HG03064 (cell line): Measurements from ENCODE around the gene SH3PXD2A.

Experiments
- ATAC-seq: cut with Tn5 transposase; IDR thresholded peaks from one replicate; pipeline ENCODE4 v1.9.1; 2021; ENCODE audit warnings: low read depth; ENCODE audit not compliant: unreplicated experiment

The SH3PXD2A gene, protein sequence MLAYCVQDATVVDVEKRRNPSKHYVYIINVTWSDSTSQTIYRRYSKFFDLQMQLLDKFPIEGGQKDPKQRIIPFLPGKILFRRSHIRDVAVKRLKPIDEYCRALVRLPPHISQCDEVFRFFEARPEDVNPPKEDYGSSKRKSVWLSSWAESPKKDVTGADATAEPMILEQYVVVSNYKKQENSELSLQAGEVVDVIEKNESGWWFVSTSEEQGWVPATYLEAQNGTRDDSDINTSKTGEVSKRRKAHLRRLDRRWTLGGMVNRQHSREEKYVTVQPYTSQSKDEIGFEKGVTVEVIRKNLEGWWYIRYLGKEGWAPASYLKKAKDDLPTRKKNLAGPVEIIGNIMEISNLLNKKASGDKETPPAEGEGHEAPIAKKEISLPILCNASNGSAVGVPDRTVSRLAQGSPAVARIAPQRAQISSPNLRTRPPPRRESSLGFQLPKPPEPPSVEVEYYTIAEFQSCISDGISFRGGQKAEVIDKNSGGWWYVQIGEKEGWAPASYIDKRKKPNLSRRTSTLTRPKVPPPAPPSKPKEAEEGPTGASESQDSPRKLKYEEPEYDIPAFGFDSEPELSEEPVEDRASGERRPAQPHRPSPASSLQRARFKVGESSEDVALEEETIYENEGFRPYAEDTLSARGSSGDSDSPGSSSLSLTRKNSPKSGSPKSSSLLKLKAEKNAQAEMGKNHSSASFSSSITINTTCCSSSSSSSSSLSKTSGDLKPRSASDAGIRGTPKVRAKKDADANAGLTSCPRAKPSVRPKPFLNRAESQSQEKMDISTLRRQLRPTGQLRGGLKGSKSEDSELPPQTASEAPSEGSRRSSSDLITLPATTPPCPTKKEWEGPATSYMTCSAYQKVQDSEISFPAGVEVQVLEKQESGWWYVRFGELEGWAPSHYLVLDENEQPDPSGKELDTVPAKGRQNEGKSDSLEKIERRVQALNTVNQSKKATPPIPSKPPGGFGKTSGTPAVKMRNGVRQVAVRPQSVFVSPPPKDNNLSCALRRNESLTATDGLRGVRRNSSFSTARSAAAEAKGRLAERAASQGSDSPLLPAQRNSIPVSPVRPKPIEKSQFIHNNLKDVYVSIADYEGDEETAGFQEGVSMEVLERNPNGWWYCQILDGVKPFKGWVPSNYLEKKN

DNA sequence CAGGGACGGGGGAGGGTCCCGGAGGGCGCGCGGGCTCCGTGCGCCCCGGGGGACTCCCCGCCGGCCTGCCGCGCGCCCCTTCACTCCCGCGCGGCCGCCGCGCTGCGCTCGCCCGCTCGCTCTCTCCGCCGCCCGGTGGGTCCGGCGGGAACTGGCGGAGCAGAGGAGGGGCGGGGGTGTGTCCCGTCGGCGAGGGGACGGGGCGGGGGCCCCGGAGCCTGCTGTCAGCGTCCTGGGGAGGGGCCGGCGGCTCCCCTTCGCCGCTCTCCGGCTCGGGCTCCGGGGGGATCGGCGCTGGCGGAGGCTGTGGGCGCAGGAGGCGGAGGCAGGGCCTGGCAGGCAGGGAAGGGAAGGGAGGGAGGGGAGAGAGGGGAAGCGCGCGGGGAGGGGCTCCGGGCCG, at the start of gene SH3PXD2A:
TSS of gene SH3PXD2A (minus strand) at position 153 of the 400 bp plus-strand sequence. CDS start 310 bp downstream, outside the sequence.
- ATAC-seq: no peak

DNA sequence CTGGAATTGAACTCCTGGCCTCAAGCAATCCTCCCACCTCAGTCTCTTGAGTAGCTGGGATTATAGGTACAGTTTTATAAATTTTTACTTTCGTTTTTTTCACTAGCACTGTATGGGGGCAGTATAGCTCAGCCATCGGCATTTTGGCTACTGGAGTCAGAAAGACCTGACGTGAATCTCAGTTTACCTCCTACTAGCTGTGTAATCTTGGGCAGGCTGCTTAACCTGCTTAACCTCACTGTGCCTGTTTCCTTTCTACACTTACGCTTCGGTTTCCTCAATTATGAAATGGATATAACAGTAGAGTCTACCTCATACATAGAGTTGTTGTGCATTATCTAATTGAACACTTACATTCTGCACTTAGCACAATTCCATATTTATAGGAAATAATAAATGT, 45.9 kb upstream of the SH3PXD2A start:
- no peak for ATAC-seq

DNA sequence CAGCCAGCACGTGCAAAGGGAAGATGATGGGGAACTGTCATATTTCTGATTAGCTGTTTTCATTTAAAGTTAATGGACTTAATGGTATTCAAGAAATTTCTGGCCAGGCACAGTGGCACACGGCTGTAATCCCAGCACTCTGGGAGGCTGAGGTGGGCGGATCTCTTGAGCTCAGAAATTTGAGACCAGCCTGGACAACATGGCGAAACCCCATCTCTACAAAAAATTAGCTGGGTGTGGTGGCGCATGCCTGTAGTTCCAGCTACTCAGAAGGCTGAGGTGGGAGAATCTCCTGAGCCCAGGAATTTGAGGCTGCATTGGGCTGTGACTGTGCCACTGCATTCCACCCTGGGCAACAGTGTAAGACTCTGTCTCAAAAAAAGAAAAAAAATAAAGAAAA, 43.9 kb upstream of the SH3PXD2A start:
- ATAC-seq: no peak

DNA sequence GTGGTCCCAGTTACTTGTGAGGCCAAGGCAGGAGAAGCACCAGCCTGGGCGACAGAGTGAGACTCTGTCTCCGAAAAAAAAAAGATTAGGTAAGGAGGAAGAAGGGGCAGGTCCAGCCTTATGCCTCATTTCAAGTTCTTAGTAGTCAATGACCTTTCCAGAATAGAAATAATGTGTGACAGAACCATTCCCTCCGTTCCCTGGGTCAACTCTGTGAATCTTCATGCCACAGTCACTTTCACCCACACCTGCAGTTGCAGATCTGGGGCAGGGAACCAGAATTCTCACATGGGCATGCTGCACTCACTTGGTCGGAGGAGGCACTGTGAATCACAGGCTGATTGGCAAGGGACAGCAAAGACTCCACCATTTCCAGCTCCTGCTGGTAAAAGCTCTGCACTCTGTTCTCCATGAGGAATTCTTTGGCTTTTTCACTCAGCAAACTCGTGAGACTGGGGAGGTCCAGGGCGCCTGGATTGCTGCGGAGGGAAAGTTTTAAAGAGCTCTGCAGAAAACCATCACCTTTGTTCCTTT, 41.9 kb upstream of the SH3PXD2A start:
- ATAC-seq: no peak

DNA sequence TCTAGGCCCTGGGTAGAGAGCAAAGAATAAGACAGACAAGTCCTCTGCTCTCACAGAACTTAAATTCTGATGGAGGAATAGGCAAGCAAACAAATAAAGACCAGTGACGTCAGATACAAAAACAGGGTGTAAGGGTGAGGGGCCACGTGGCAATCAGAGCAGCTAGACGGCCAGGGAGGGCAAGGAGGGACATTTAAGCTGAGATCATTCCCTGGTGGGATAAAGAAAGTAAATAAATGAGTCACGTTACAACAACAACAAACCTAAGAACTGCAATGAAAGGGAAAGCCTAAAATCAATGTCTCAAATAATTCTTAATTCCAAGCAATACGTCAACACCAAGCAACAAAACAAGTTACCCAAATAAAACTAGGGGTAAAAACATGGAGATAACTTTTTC, 40.8 kb upstream of the SH3PXD2A start:
- no peak for ATAC-seq

DNA sequence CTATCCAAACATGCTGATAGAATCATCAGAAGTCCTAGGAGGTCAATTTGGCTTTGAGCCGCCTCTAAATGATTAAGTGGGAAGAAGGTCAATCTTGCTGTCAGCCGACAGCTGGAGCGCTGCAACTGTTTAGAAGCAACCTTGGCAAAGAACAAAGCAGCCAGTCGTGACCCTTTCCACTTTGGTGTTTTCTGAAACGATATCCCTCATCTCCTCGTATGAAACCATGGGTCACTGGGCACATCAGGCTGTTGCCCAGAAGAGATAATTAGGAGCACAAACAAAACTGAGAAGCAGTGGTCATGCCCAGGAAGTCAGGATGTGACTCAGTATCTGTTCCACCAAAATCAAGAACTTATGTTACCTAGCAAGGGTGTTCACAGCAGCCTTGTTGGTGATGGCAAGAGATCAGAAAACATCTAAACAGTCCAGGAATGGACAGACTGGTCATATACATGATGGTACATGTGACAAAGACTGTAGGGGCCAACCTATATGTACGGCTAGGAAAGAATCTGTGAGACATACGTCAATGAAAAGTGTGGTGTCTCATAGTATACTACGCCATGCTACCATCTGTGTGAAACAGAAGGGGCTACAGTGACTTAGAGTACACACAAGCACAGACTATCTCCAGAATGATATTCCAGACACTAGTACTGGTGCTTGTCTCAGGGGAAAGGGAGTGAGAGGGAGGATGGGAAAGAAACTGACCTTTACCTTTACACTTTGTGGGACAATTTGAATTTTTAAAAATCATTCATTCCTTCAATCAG, 40.2 kb upstream of the SH3PXD2A start:
- no peak for ATAC-seq

DNA sequence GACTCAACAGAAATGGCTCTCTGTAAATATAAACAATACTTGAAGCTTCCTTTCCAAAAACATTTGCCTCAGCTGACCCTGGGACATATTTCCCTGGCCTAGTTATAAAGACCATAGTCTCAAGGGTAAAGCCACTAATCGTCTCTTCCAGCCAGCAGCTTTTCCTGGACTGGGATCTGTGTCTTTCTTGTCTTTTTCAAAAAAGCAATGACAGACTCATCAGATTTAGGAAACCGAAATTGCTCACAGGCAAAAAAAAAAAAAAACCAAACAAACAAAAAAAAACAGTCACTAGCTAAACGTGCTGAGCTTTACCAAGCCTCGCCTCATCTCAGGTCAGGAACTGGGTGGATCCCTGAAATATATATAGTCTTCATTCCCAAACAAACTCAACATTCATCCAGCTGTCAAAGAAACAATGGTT, 39.1 kb upstream of the SH3PXD2A start:
- ATAC-seq: no peak

DNA sequence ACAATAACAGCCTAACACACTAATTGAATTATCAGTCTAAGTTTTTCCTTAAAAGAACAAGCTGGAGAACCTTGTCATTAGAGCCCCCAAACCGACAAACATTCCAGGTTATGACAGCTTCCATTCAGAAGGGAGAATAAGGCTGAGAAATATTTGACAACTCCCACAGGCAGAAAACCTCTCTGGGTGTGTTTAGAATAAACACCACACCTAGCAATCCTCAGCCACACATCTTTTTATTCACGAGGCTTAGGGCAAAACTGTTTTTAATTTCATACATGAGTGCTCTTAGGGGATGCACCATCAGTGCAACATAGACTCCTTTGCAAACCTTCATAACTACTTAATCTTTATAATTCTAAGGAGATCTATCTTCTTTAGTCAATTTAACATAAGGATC, 38.4 kb upstream of the SH3PXD2A start:
- no peak for ATAC-seq

DNA sequence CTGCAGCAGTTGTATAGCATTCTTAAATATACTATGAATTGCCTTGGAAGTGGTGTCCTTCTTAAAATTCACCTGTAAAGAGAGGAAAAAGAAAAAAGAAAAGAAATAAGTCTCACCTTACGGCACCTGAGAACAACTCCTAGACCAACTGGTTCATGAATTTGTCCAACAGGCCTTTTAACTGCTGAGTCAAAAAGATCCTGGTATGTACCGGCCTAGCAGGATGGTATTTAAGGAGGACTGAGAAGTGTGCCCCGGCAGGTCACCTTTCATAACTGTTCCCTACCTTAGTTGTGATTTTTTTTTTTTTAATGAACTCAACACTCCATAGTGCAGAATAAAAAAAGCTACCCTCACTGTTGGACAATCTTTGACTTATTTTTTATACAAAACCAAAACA, 36.8 kb upstream of the SH3PXD2A start:
- ATAC-seq: no peak

DNA sequence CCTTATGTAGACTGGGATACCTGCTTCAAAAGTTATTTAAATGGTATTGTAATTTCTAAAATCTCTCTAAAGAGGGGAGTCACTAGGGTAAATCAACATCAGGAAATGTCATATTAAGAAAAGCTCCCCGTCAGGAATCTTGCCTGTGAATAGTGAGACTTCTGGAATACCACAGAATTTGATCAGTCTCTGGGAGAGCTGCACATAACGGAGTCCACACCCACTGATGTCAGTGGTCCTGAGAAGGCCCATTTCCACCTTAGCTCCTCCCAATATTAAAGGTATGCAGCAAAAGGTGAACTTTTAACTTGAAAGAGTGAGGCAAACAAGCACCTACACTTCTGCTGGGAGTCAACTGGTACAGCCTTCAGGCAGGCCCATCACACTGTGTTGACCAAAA, 35.3 kb upstream of the SH3PXD2A start:
- no peak for ATAC-seq

DNA sequence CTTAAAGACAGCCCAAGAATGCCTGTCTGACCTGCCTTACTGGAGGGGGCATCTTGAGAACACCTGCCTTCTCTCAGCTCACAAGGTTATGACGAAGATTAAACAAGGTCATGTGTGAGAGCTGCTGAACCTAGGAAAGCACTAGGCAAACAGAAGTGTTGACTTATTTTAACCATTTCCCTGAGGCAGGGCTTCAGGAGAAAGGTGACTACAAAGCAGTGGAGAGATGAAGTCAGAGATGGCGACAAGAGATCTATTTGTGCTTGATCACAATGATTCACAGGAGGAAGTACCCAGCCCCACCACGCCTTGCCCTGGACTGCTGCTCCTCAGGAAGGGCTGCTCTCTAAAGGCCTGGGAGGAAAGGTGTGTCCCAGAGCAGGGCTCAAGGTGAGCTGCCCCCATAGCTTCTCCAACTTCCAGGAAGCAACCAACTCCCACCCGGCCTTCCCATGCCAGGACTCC, 34.9 kb upstream of the SH3PXD2A start:
- ATAC-seq: no peak

DNA sequence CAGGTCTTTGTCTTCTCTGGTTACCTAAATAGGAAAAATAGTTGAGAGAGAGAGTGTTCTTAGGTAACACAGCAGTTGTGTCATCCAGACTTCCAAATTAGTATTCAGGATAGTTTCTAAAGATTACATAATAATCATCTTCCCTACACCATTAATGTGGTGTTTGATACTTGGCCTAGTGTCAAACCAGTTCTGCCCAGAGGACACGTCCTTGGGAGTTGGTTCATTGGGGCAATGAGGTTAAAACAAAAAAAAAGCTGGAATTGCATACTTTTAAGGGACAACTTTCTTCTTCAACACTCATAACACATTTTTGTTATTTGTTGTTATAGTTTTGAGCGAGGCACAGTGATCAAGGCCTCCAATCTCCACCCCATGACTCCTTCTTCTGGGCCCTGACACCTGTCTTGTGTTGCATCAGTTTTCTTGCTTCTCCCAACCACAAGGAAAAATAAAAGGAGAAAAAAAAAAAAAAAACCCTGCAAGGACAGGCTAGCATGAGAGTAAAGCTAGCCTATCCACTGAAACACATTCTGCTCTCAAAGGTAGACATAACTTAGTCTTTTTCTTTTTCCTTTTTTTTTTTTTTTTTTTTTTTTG, 33.8 kb upstream of the SH3PXD2A start:
- ATAC-seq: no peak

DNA sequence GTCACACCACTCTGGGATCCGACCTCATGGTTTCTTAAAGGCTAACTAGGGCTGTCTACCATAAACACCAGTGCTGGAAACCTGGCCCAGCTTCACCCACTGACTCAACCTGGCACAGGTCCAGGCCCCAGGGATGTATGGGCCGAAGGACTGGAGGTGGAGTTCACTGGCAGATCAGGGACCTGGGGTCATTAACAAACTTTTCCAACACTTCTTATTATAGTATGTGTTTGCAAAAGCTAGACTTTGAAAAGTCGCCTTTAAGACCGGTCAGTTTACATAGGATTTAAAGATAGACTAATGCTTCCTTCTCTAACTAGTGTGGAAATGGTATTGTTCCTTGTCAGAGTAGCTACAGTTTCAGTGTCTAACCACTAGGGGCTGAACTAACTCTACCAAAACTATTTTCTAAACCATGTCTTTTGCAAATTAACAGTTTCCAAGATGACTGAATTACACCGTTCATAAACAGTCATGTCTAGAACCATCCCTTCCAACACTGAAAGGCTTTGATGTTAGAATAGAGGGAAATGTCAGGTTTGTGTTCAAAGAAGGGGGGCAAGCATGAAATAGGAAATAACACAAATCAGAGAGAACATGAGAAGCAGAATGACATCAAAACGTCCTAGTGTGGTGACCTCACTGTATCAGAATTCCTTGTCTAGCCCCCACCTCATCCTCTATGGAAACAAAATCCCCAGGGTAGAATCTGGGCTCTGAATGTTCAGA, 32.9 kb upstream of the SH3PXD2A start:
- ATAC-seq: no peak

DNA sequence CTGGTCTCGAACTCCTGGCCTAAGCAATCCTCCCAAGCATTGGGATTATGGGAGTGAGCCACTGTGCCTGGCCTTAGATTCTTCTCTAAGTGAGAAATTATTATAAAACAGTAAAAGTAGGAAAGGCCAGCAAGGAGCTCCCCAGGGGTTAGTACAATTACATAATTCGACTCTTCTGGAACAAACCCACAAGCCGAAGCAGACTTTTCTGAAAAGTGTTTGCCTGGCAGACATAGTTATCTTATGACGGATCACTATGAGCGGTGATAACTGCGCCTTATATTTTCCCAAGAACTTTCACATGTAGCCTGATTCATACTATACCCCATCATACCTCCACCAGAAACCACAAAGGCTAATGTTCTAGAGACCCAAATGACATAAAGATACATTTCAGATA, 30.2 kb upstream of the SH3PXD2A start:
- ATAC-seq: no peak

DNA sequence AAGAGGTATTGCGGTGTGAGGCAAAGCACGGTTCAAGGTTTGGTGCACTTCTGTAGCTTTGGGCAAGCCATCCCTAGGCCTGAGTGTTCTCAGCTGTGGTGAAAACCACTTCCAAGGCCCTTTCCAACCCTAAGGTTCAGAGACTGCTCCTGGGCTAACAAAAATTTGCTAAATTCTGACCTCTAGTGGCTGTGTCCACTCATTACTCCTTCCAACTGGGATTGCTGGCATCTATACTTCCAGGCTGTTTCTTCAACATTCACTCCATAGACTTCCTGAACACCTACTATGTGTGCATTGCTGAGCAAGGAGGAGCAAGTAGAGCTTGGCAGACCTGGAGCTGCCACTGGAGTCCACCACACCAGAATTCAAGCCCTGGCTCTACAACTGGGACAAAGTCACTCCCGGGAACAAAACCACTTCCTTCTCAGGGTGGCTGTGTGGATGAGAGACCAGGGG, 29.3 kb upstream of the SH3PXD2A start:
- ATAC-seq: no peak

DNA sequence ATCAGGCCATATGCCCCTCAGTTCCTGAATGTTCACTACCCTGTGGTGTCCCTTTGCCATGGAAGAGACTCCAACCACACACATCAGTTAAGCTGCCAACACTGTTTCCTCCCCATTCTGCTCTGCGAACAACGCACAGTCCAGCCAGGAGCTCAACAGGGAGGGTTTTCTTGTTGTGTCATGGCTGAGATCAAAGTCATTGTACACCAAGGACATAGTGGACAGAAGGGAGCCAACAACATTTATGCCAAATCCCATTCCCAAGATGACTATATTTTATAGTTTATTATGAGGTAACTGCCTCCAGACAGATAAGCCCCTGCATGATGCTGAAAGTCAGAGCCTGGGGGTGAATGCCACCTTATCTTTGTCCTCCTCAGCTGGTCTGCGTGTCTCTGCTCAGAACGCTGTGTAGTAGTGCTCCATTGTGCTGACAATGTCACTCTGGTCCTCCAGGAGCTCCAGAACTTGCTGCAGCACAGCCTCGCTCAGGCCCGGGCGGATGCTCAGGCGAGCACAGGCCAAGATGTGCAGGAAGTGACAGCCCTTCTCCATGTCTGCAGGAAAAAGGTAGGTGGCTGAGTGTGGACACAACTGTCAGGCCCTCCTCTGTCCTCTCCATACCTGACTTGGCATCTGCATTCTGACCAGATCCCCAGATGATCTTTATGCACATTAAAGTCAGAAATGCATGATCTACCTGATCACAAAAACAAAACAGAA, 27.1 kb upstream of the SH3PXD2A start:
- ATAC-seq: no peak

DNA sequence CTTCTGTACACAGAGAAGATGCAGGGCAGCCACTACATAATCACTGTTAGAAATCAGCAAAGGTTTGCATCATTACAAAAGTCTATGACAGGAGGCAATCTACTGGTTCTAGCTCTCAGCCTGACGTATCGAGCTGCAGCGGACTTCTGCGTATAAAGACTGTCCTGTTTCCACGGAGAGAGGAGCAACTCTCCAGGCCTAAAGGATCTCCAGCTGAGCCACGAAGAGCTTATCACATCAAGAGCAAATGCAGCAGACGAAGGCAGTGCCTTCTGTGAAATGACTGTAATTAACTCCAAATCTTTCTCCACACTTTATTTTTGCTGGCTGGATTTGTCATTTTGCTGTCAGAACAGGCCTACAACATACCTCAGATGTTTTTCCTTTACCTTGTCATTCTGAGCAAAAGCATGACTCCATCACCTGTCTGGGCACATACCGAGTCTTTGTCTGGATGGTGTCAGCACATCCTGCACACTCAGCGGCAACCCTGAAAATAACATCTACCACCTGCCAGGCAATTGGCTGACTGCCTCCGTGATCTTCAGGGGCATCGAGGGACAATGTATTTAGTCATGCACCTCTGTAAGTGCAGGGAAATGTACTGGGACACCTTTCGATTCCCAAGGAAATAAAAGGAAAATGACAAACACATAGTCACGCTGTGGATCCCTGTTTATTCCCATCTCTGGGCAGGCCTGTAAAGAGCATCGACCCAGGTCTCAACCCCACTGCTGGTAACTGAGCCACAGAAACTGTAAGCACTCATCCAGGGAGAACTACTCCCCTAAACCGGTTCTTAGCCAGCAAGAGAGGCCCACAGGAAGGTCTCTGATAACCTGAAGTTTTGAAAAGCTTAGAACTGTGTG, 26.3 kb upstream of the SH3PXD2A start:
- no peak for ATAC-seq
